ENCODE results near the gene NHSL2.
A peak's percentile ranks its signal among the peaks of the same experiment; 100 is the strongest.

GRCh38 chrX:72128881-72129280 is 218.2 kb downstream of the NHSL2 start:
- peak in 1 of 7 experiments; percentile 20 for TF ChIP-seq CTCF (IDR thresholded peaks at IDR 0.05)
- TF ChIP-seq POLR2A (IDR thresholded peaks at IDR 0.05): no peak
- no peak for TF ChIP-seq POLR2AphosphoS5 (IDR thresholded peaks at IDR 0.05)
- TF ChIP-seq EP300 (IDR thresholded peaks at IDR 0.05): no peak
